Large intestine (tissue), 3 donors: ENCODE results near the gene DDR1. TPM values are rescaled to one million over a fixed set of nuclear protein-coding genes. Genes with fewer than 3 reads are reported as not detected.

Experiments used
- DNase-seq, 2 donors: peaks; one replicate each; pipeline versions ENCODE4 v3.0.0 to v3.0.0-alpha.2; 2013
- H3K27ac ChIP-seq: one replicate; pipeline ENCODE4 v1.5.1; 2013; ENCODE audit warnings: low read length
- H3K27me3 ChIP-seq: 2 replicates; pipeline ENCODE4 v1.6.1; 2013; ENCODE audit warnings: low read length; ENCODE audit not compliant: control insufficient read depth, insufficient read depth
- H3K36me3 ChIP-seq: 2 replicates; pipeline ENCODE4 v1.6.1; 2013; ENCODE audit warnings: low read length; ENCODE audit not compliant: control insufficient read depth, insufficient read depth
- H3K4me1 ChIP-seq: one replicate; pipeline ENCODE4 v1.6.1; 2013; ENCODE audit warnings: low read length; ENCODE audit not compliant: control insufficient read depth, insufficient read depth
- H3K4me3 ChIP-seq: one replicate; pipeline ENCODE4 v1.5.1; 2013; ENCODE audit warnings: low read length
- H3K9me3 ChIP-seq: one replicate; pipeline ENCODE4 v1.6.1; 2013; ENCODE audit warnings: mild to moderate bottlenecking, low read depth, low read length, moderate library complexity; ENCODE audit not compliant: control insufficient read depth
- WGBS: methylation state at CpG from one replicate; pipeline ENCODE4 v1.1.5; 2013; ENCODE audit warnings: low lambda C conversion rate; ENCODE audit not compliant: insufficient coverage; 5-methylcytosine and 5-hydroxymethylcytosine counted together
- polyA plus RNA-seq: library from polyadenylated mRNA; unstranded; fragments of 120-200 nt; gene quantifications from one replicate; pipeline ENCODE4 v1.2.1, GENCODE V29; 2013

Gene DDR1
- polyA plus RNA-seq, 1 donor, result 150 TPM

DNA sequence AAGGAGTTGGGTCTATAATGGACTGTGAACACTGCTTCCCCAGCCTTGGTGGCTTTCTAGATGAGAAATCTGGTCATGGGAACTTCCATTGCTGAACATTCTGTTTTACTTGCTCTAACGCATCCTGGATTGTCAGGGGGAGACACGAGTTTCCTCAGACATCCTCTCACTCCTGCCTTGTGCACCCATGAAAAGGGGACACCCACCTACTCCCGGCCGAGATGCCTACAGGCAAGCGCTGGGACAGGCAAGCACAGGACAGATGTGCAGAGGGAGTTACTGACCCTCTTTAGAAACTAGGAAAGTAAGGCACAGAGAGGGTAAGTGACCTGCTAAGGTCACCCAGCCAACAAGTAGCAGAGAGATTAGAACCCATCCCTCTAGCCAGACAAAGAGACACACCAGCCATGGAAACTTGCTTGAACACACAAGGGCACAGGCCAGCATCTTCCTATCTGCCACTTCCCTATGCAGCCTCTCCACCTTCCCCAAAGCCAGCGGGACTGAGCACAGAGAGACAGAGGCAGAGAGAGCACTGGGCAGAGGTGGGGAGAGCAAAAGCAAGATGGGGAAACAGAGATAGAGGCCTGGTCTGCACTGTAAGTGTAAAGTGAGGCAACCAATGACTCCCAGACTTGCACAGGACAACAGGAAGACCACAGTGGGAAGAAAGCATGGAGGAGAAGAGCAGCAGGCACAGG lies 48.5 kb downstream of the DDR1 start:
- peaks cover 35% of the 10 kb centered on the region for H3K4me1 ChIP-seq
- no CpG with 5 or more reads among the region's 6 CpGs for WGBS
- no peaks in the 10 kb centered on the region for H3K36me3 ChIP-seq
- peaks cover 2% of the 10 kb centered on the region for H3K9me3 ChIP-seq
- no peak overlapping the region for H3K27ac ChIP-seq
- H3K4me3 ChIP-seq, result no peak overlapping the region
- no peaks in the 10 kb centered on the region for H3K27me3 ChIP-seq
- DNase-seq, result no peak

DNA sequence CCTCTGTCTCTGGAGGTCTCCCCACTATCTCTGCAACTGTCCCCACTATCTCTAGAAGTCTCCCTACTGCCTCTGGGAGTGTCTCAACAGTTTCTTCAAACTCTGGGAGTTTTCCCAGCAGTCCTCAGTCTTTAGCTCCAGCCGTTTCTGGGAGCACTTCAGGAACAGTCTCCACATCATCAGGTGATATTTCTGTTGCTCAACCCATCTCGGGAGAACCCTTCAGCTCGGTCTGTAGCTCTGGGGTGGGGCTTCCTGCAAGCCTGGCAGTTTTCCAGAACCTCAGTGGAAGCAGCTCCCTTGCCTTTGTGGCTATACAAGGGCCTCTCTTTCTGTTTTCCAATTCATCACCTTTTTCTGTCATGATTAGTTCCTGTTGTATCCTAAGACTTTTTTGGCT lies 50.7 kb downstream of the DDR1 start:
- Histone ChIP-seq H3K27ac (peak overlapping the region; percentile 78), H3K27me3 (no peaks in the 10 kb centered on the region), H3K4me3 (no peak overlapping the region), H3K36me3 (no peaks in the 10 kb centered on the region), H3K9me3 (no peaks in the 10 kb centered on the region), H3K4me1 (peaks cover 35% of the 10 kb centered on the region)
- DNase-seq, result peak; percentile 84 to 89
- no CpG with 5 or more reads among the region's 3 CpGs for WGBS

DNA sequence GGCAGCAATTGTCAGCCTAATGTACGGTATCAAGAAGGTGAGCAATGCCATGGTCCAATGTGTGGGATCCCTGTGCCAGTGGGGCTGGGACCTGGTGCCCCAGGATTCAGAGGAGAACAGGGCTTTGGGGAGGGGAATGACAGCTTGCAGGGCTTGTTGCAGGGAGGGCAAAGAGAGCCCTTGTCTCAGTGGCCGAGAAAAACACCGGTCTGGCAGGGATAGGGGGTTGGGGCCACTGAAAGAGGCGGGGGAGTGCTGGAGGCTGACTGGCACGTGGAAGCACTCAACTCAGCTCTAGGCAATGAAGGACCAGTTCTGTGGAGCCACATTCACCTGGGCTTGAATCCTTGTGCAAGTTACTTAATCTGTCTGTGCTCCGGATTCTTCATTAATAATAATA lies 52.9 kb downstream of the DDR1 start:
- Histone ChIP-seq H3K27ac (no peak overlapping the region), H3K9me3 (no peaks in the 10 kb centered on the region), H3K27me3 (no peaks in the 10 kb centered on the region), H3K4me1 (peaks cover 32% of the 10 kb centered on the region), H3K4me3 (no peak overlapping the region), H3K36me3 (no peaks in the 10 kb centered on the region)
- WGBS, result no CpG with 5 or more reads among the region's 6 CpGs
- no peak for DNase-seq

DNA sequence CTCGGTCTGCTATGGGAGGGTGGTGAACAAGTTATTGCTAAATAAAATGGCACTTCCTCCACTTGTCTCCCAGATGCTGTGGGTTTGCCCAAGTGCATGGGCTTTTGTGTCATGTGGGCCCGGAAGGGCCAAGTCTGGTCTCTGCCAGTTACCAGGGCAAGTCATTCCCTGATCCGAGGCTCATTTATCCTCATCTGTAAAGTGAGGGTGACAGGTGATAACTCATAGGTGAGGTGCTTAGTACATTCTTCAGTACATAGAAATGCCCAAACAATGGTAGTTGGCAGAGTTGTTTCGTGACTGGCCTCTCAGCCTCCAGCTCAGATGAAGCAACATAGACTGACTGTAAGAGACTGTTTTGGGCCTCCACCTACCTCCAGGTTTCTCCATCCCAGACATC lies 54.4 kb downstream of the DDR1 start:
- Histone ChIP-seq H3K36me3 (no peaks in the 10 kb centered on the region), H3K9me3 (no peaks in the 10 kb centered on the region), H3K27ac (no peak overlapping the region), H3K4me1 (peaks cover 30% of the 10 kb centered on the region), H3K4me3 (no peak overlapping the region), H3K27me3 (peaks cover 3% of the 10 kb centered on the region)
- no peak for DNase-seq
- no CpG with 5 or more reads among the region's 4 CpGs for WGBS

DNA sequence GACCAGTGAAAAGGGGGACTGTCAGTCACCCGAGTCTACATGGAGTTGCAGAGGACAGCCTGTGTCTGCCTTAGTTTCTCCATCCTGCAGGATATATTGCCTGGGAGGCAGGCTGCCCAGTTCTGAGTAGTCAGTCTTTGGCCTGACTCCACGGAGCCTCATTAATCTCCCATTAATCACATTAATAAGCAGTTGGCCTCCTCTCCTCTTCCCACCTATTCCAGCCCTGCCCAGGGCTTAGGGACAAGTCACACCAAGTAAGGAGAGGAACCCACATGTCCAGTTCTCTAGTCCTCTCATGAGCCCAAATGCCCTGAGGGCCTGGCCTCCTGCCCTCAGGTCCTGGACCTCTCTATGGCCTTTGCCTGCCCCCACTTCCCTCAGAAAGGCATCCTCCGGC lies 55.2 kb downstream of the DDR1 start:
- no peak for DNase-seq
- Histone ChIP-seq H3K4me3 (no peak overlapping the region), H3K9me3 (no peaks in the 10 kb centered on the region), H3K36me3 (no peaks in the 10 kb centered on the region), H3K4me1 (peaks cover 23% of the 10 kb centered on the region), H3K27me3 (peaks cover 3% of the 10 kb centered on the region), H3K27ac (no peak overlapping the region)
- WGBS, result no CpG with 5 or more reads among the region's 3 CpGs

DNA sequence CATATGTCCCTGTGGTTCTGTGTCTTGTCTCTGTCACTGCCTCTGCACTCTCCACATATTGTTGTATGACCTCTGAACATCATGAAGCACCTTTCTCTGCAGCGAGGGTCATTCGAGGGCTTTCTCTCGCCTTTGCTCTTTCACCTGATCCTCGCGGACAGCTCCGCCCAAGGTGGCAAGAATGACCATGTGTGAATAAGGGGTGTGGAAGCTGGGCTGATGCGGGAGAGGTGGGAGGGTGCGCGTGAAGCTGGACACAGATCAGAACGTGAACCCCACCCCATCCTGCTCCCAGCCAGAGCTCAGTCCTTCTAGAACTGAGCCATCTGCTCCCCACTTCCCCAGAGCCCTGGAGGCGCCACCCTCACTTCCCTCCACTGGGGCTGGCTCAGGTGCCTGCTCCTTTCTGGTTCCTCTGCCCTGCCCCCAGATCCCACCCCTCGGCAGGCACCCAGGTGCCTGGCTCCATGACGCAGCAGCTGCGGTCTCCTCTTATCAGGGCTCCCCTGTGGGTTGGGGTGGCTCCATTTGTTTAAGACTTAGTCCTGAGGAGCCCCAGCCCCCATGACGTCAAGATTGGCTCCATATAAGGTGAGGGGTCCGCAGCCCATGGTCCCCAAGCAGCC lies 56.2 kb downstream of the DDR1 start, which contains the start of gene MUCL3:
Gene MUCL3 (plus strand): TSS at position 613 of the 626 bp plus-strand sequence. CDS start 27 bp downstream, outside the sequence.
- Histone ChIP-seq H3K36me3 (no peaks in the 10 kb centered on the region), H3K4me3 (no peak within 1 kb of the TSS), H3K4me1 (peaks cover 16% of the 10 kb centered on the region), H3K9me3 (no peaks in the 10 kb centered on the region), H3K27ac (no peak within 1 kb of the TSS), H3K27me3 (peaks cover 3% of the 10 kb centered on the region)
- WGBS, result no CpG with 5 or more reads among the region's 16 CpGs
- DNase-seq, result peak; percentile 27 to 36

DNA sequence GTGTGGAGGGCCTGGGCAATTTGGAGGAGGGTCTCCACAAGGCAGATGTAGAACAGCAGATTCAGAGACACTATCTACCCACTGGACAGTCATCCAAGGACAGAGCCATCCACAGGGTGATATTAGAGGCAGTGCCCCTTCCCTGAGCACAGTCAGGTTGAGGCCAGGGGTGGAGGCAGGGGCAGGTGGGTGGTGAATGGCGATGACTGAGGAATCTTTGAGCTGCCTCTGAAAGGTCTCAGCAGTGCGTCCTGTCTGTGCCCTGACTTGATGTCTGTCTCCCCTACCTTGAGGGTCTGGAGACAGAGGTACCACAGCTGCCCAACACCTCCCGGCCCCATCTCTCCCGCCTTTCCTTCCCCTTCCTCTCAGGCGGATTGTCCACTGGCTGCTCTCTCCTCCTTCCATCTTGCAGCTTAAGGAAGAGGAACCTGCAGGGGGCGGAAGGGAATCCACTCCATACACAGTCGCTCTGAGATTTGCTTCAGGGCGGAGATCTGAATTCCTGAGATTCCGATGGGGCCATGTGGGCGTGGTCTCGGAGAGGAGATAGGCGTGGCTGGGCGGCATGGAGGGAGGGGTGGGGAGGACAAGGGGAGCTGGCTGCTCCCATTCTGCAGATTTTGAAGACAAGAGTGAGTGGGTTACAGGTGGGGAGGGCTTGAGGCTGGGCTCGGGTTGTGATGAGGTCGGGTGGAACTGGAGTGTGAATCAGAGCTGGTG lies 58.2 kb downstream of the DDR1 start:
- peak; percentile 79 to 82 for DNase-seq
- H3K27ac ChIP-seq, result no peak overlapping the region
- H3K4me3 ChIP-seq, result no peak overlapping the region
- no peaks in the 10 kb centered on the region for H3K9me3 ChIP-seq
- peaks cover 16% of the 10 kb centered on the region for H3K4me1 ChIP-seq
- WGBS, result 60% methylated on average over 2 of the region's 15 CpGs
- no peaks in the 10 kb centered on the region for H3K36me3 ChIP-seq
- peaks cover 12% of the 10 kb centered on the region for H3K27me3 ChIP-seq

DNA sequence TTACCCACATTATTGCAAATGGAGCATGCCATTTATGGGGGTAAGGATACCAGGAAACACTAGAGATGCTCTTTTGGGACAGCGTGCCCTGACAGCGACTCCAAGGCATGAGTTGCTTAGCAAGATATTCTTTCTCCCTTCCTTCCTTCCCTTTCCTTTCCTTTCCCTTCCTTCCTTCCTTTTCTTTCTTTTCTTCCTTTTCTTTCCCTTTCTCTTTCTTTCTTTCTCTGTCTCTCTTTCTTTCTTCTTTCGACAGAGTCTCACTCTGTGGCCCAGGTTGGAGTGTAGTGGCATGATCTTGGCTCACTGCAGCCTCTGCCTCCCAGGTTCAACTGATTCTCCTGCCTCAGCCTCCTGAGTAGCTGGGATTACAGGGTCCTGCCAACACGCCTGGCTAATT lies 59.7 kb downstream of the DDR1 start:
- Histone ChIP-seq H3K4me3 (no peak overlapping the region), H3K27me3 (peaks cover 12% of the 10 kb centered on the region), H3K27ac (no peak overlapping the region), H3K4me1 (peaks cover 16% of the 10 kb centered on the region), H3K36me3 (no peaks in the 10 kb centered on the region), H3K9me3 (no peaks in the 10 kb centered on the region)
- WGBS, result 100% methylated on average over 1 of the region's 4 CpGs
- no peak for DNase-seq

DNA sequence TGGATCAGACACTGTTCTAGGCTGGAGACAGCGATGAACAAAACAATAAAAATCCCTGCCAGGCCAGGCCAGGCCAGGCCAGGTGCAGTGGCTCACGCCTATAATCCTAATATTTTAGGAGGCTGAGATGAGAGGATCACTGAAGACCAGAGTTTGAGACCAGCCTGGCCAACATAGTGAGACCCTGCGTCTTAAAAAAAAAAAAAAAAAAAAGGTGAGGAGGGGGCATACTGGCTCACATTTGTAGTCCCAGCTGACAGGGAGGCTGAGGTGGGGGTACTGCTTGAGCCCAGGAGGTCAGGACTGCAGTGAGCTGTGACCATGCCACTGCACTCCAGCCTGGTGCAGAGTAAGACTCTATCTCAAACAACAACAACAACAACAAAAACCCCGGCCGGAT lies 61.0 kb downstream of the DDR1 start:
- H3K27me3 ChIP-seq, result peaks cover 14% of the 10 kb centered on the region
- WGBS, result no CpG with 5 or more reads among the region's 5 CpGs

DNA sequence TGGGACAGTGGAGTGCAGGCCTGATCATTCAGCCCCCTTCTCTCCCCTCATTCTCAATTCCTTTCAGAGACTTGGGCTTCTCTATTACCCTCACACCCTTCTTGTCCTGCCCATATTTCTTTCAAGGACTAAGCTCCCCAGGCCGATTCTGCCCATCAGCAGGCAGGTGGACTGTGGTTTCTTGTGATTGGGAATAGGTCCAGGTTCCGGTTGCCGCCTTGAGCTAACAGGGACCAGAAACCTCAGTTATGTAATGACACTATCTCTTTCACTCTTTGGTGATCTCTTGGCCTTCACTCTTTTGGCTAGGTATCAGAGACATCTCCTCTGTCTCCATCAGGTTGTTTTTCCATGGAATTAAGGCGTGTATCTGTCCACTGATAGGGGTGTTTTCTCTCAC lies 62.9 kb downstream of the DDR1 start:
- Histone ChIP-seq H3K4me1 (peaks cover 9% of the 10 kb centered on the region), H3K4me3 (no peak overlapping the region), H3K36me3 (no peaks in the 10 kb centered on the region), H3K27me3 (peaks cover 22% of the 10 kb centered on the region), H3K27ac (no peak overlapping the region), H3K9me3 (no peaks in the 10 kb centered on the region)
- no peak for DNase-seq
- 40% methylated on average over 1 of the region's 4 CpGs for WGBS

More for the DNA sequence above, 61.0 kb downstream of the DDR1 start:
- no peaks in the 10 kb centered on the region for H3K9me3 ChIP-seq
- no peak overlapping the region for H3K27ac ChIP-seq
- H3K4me3 ChIP-seq, result no peak overlapping the region
- H3K36me3 ChIP-seq, result no peaks in the 10 kb centered on the region
- no peak for DNase-seq
- H3K4me1 ChIP-seq, result peaks cover 13% of the 10 kb centered on the region
